Amniotic stem cell (primary cell): Measurements from ENCODE around the gene USP3.
"Not testable (repeated sequence)": the region's sequence is repeated elsewhere in the genome, so short reads cannot be mapped to it uniquely, and the experiment has no call there.

Experiments used
- DNase-seq: peaks from one replicate; lab custom pipeline; 2025; lab: John Stamatoyannopoulos, UW

The USP3 gene

GRCh38 chr15:63476229-63476632 lies 28.2 kb upstream of the USP3 start:
- peak; percentile 87 for DNase-seq

- DNase-seq = no peak
Observed at GRCh38 chr15:63478243-63478642, 26.1 kb upstream of the USP3 start.

GRCh38 chr15:63480441-63480821 lies 24.0 kb upstream of the USP3 start:
- no peak for DNase-seq

- no peak for DNase-seq
Observed at GRCh38 chr15:63481105-63481810, 23.1 kb upstream of the USP3 start.

- DNase-seq = no peak
Observed at GRCh38 chr15:63482874-63483323, 21.5 kb upstream of the USP3 start.

GRCh38 chr15:63483521-63484371 lies 20.6 kb upstream of the USP3 start:
- DNase-seq = no peak

GRCh38 chr15:63484433-63485186 lies 19.8 kb upstream of the USP3 start:
- no peak for DNase-seq

GRCh38 chr15:63487076-63487757 lies 17.2 kb upstream of the USP3 start:
- peak; percentile 28 for DNase-seq

- DNase-seq = not testable (repeated sequence)
Observed at GRCh38 chr15:63487758-63488397, 16.5 kb upstream of the USP3 start.

GRCh38 chr15:63488398-63488960 lies 15.9 kb upstream of the USP3 start:
- no peak for DNase-seq

GRCh38 chr15:63489352-63489751 lies 15.0 kb upstream of the USP3 start:
- no peak for DNase-seq

GRCh38 chr15:63490345-63491034 lies 13.9 kb upstream of the USP3 start:
- DNase-seq = no peak

- DNase-seq = no peak
Observed at GRCh38 chr15:63491116-63491827, 13.1 kb upstream of the USP3 start.

- no peak for DNase-seq
Observed at GRCh38 chr15:63491979-63492378, 12.4 kb upstream of the USP3 start.

GRCh38 chr15:63492541-63493077 lies 11.8 kb upstream of the USP3 start:
- DNase-seq = no peak

- no peak for DNase-seq
Observed at GRCh38 chr15:63493436-63493835, 11.0 kb upstream of the USP3 start.

- DNase-seq = no peak
Observed at GRCh38 chr15:63494408-63494807, 10.0 kb upstream of the USP3 start.

GRCh38 chr15:63495343-63495742 lies 9.1 kb upstream of the USP3 start:
- no peak for DNase-seq

- no peak for DNase-seq
Observed at GRCh38 chr15:63495780-63496488, 8.5 kb upstream of the USP3 start.
